AG10803 (cell line): ENCODE measurements around the gene ZNF285.
"Not testable (repeated sequence)": the region's sequence is repeated elsewhere in the genome, so short reads cannot be mapped to it uniquely, and the experiment has no call there.

Source experiments
- DNase-seq: peaks from one replicate; pipeline ENCODE4 v3.0.0; 2010; ENCODE audit warnings: low read depth
- H3K4me3 ChIP-seq: 2 replicates; pipeline ENCODE4 v1.5.1; 2011; ENCODE audit warnings: mild to moderate bottlenecking, low read length, control low read depth
- CTCF ChIP-seq: conservative IDR thresholded peaks from 2 replicates; pipeline ENCODE4 v1.5.1; 2011; ENCODE audit warnings: mild to moderate bottlenecking, low read length, control low read depth, inconsistent platforms

The ZNF285 gene

GRCh38 chr19:44401139-44402115 lies at the start of gene ZNF285:
ZNF285 (minus strand) TSS chr19:44401608; CDS start chr19:44397213, 4,395 bp downstream.
- DNase-seq, result peak; percentile 97
- peak within 1 kb of the TSS; percentile 83 for H3K4me3 ChIP-seq
- no peak for TF ChIP-seq CTCF

GRCh38 chr19:44447916-44448674 lies 46.7 kb upstream of the ZNF285 start, which contains the start of gene ZNF229:
ZNF229 (minus strand) TSS chr19:44448472; CDS start chr19:44442847, 5,625 bp downstream.
- peak within 1 kb of the TSS; percentile 93 for H3K4me3 ChIP-seq
- peak; percentile 93 for DNase-seq
- TF ChIP-seq CTCF, result no peak

GRCh38 chr19:44438441-44438840 lies 37.0 kb upstream of the ZNF285 start:
- no peak for TF ChIP-seq CTCF
- no peak for DNase-seq

GRCh38 chr19:44435441-44435840 lies 34.0 kb upstream of the ZNF285 start:
- no peak for DNase-seq
- TF ChIP-seq CTCF, result no peak
- no peak overlapping the region for H3K4me3 ChIP-seq

More at GRCh38 chr19:44438441-44438840, 37.0 kb upstream of the ZNF285 start:
- H3K4me3 ChIP-seq, result no peak overlapping the region

- DNase-seq, result no peak
- TF ChIP-seq CTCF, result no peak
- H3K4me3 ChIP-seq, result no peak overlapping the region
Observed at GRCh38 chr19:44430956-44431355, 29.5 kb upstream of the ZNF285 start.

- not testable (repeated sequence) for H3K4me3 ChIP-seq, DNase-seq
Observed at GRCh38 chr19:44415553-44415952, 14.1 kb upstream of the ZNF285 start.

GRCh38 chr19:44389268-44389667 lies 12.1 kb downstream of the ZNF285 start:
- DNase-seq, H3K4me3 ChIP-seq: not testable (repeated sequence)
